SU-DHL-6 (cell line): Measurements from ENCODE around the gene DCHS1.

Experiments
- EZH2phosphoT487 ChIP-seq: fragments of 200-600 bp; sonication (generic), shearing (Covaris generic); conservative IDR thresholded peaks from 2 replicates; pipeline ENCODE4 v1.6.1; 2018; ENCODE audit warnings: mild to moderate bottlenecking, antibody characterized with exemption, low read length, moderate library complexity, mixed read lengths
- TF ChIP-seq, protein P1 (sequence below): fragments of 200-600 bp; sonication (generic); IDR thresholded peaks from one replicate; pipeline ENCODE4 v1.5.1; 2017; ENCODE audit warnings: antibody characterized with exemption, mild to moderate bottlenecking, low read length, moderate library complexity; ENCODE audit not compliant: insufficient read depth, poor library complexity, severe bottlenecking

DNA sequence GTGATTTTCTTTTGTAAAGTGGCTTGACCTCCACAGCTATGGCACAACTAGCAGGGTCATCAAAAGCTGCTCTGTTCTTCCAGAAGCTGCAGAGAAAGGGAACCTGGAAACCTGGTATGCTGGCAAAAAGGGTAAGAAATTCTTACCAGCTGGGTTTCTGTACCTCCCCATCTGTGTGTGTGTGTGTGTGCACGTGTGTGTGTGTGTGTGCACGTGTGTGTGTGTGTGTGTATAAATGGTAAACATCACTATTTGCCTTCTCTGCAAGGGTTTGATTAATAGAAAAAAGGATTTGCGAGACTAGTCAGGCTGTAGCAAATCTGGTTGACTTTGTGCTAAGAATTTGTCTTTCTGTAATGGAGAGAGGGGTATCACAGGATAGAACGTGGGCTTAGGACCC lies 32.3 kb upstream of the DCHS1 start:
- TF ChIP-seq, protein P1, sequence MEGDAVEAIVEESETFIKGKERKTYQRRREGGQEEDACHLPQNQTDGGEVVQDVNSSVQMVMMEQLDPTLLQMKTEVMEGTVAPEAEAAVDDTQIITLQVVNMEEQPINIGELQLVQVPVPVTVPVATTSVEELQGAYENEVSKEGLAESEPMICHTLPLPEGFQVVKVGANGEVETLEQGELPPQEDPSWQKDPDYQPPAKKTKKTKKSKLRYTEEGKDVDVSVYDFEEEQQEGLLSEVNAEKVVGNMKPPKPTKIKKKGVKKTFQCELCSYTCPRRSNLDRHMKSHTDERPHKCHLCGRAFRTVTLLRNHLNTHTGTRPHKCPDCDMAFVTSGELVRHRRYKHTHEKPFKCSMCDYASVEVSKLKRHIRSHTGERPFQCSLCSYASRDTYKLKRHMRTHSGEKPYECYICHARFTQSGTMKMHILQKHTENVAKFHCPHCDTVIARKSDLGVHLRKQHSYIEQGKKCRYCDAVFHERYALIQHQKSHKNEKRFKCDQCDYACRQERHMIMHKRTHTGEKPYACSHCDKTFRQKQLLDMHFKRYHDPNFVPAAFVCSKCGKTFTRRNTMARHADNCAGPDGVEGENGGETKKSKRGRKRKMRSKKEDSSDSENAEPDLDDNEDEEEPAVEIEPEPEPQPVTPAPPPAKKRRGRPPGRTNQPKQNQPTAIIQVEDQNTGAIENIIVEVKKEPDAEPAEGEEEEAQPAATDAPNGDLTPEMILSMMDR = no peak
- no peak for TF ChIP-seq EZH2phosphoT487
